Astrocyte of the cerebellum (primary cell): ENCODE results near the gene RBP5.

Experiments used
- DNase-seq: peaks from one replicate; pipeline ENCODE4 v3.0.0-alpha.2; 2011; ENCODE audit warnings: low read depth
- H3K4me3 ChIP-seq: 2 replicates; pipeline ENCODE4 v1.5.1; 2011; ENCODE audit warnings: mild to moderate bottlenecking, low read depth, low read length, moderate library complexity
- CTCF ChIP-seq: IDR thresholded peaks from 2 replicates; pipeline ENCODE4 v1.5.1; 2012; ENCODE audit warnings: low read length, low read depth, moderate library complexity, mild to moderate bottlenecking; ENCODE audit errors: missing control alignments
- in situ Hi-C: cut with HindIII; loops from 2 replicates; pipeline ENCODE4 v1.10.0; 2017; ENCODE audit warnings: low sequenced_read_pairs

The RBP5 gene

DNA sequence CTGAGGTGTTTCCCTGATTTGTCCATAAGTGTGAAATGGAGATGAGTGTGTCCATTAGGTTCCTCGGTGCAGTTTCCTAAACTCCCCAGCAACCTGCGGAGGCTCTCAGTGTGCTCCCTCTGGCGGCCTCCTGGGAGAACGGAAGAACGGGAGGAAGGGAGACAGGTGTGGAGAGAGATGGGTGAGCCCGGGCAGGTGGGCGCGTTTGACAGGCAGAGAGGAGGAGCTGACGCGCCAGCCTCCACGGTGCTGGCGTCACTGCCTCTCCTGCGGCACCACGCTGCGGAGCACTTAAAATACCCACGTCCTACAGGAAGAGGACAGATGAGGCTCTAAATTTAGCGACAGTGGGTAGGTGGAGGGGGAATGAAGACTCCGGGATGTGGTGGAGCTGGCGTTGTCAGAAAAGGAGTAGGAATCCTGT lies 34.0 kb upstream of the RBP5 start:
- in situ Hi-C loops = no loop called here
- no peak overlapping the region for H3K4me3 ChIP-seq
- no peak for DNase-seq
- TF ChIP-seq CTCF = peak; percentile 46

- DNase-seq = no peak
- TF ChIP-seq CTCF = no peak
- in situ Hi-C loops = no loop called here
- H3K4me3 ChIP-seq = no peak overlapping the region
These were observed 33.1 kb upstream of the RBP5 start for GRCh38 chr12:7161811-7162210.

DNA sequence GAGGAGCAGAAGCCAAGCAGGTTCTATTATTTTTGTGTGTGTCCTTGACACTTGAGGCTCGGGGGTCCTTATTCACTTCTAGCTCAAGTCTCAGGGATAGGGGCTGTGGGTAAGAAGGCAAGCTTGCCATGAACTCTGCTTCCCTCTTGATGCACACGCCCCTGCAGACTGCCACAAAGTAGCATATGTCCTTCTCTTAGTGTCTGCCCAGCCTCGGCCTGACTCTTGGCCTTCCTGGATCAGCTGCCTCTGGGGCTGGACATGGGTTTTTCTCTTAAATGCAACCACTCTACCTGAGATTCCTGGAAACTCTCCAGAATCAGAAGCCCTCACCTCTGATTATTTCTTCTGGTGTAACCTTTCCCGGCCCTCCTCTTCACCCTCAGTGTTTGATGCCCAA lies 32.6 kb upstream of the RBP5 start:
- DNase-seq = no peak
- no peak for TF ChIP-seq CTCF
- in situ Hi-C loops = no loop called here
- no peak overlapping the region for H3K4me3 ChIP-seq

DNA sequence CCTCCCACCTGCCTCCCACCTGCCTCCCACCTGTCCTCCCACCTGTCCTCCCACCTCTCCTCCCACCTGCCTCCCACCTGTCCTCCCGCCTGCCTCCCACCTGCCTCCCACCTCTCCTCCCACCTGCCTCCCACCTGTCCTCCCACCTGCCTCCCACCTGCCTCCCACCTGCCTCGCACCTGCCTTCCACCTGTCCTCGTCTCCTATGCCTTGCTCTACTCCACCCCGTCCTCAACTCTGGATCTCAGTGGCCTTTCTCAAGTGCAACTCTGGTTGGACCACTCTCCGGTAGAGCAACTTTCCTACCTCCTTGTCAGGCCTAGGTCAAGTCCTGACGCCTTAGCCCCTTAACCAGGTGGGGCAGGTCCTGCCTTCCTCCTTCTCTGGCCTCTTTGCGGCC lies 31.5 kb upstream of the RBP5 start:
- in situ Hi-C loops = no loop called here
- DNase-seq = no peak

DNA sequence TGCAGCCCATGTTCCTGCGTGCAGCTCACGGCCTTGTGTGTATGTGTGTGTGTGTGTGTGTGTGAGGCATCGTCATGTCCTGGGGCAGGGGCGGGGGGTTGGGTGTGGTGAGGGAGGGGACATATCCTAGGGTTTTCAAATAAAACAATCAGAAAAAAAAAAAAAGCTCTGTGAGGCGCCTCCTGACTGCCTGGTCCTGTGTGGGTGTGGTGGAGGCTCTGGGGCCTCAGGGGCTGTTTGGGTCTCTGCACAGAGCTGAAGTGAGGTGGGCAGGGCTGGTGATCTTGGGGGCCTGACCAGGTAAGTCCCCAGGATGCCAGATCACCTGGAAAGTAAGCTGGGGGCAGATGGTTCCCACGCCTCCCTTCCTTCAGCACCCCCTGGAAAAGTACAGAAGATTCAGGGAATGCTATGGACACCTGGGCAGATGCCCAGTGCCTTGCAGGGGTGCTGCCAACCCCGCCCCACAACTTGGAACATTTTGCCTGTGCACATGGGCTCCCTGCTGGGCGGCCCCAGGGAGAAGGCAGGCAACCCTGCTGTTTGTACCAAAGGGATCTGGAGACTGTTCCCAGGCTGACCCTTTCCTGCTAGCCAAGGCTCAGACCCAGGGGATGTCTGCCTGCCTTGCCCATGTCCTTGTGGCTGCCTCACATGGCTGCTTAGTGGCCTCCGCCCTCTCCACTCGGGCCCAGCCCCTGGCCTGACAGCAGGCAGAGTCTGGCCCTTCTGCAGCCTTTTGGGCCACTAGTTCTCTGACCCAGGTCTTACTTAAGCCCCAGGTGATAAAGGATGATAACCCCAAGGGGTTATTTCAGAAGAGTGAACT lies 30.3 kb upstream of the RBP5 start:
- H3K4me3 ChIP-seq = no peak overlapping the region
- no peak for TF ChIP-seq CTCF
- in situ Hi-C loops = no loop called here
- no peak for DNase-seq

More for the DNA sequence above, 31.5 kb upstream of the RBP5 start:
- TF ChIP-seq CTCF = no peak
- no peak overlapping the region for H3K4me3 ChIP-seq

DNA sequence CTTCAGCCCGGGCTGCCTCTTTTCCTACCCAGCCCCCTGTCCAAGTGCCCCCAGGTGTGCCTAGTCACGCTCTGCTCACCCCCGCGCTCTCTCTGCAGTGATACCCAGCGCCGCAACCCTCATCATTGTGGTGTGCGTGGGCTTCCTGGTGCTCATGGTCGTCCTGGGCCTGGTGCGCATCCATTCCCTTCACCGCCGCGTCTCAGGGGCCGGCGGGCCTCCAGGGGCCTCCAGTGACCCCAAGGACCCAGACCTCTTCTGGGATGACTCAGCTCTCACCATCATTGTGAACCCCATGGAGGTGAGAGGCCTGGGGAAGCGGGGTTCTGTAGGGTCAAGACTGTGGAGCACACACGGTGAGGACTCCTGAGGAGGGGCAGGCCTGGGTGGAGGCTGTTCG lies 28.7 kb upstream of the RBP5 start:
- no peak for TF ChIP-seq CTCF
- no peak for DNase-seq
- in situ Hi-C loops = no loop called here
- no peak overlapping the region for H3K4me3 ChIP-seq
